H1 (cell line): ENCODE data around the gene GPR21. TPM values are rescaled to one million over a fixed set of nuclear protein-coding genes. Genes with fewer than 3 reads are reported as not detected.

Experiments
- CTCF ChIA-PET: fragments of 300-600 bp; sonication (Branson Sonifier 250); formaldehyde crosslinking; loops from one replicate; lab custom pipeline; 2021; ENCODE audit not compliant: partially characterized antibody; lab: Charles Lee
- POLR2A ChIA-PET: fragments of 300-600 bp; sonication (Branson Sonifier 250); formaldehyde crosslinking; loops from one replicate; lab custom pipeline; 2021; ENCODE audit warnings: inconsistent platforms; ENCODE audit not compliant: partially characterized antibody; lab: Charles Lee
- DNase-seq, 2 experiments: peaks; one replicate each; pipeline versions ENCODE4 v3.0.0 to v3.0.0-alpha.2; 2010 to 2022; ENCODE audit warnings: low spot score in 2 of 2, low read depth in 1 of 2, mixed read lengths in 1 of 2
- FAIRE-seq: peaks from 2 replicates; lab custom pipeline; 2011; peaks lifted over from hg19 to GRCh38; lab: Jason Lieb, UNC
- H2AFZ ChIP-seq: 2 replicates; pipeline ENCODE4 v1.8.1; 2012; ENCODE audit warnings: low read length, inconsistent platforms
- H2AK5ac ChIP-seq: 2 replicates; pipeline ENCODE4 v1.6.1; 2013; ENCODE audit warnings: low read depth, low read length
- H2BK120ac ChIP-seq: replicated peaks from 2 replicates; pipeline ENCODE3; 2013; ENCODE audit warnings: low read depth, low read length, inconsistent platforms
- H2BK12ac ChIP-seq: 2 replicates; pipeline ENCODE4 v1.6.1; 2013; ENCODE audit warnings: low read depth, low read length
- H2BK15ac ChIP-seq: 2 replicates; pipeline ENCODE4 v1.6.1; 2013; ENCODE audit warnings: low read length
- H2BK20ac ChIP-seq: 2 replicates; pipeline ENCODE4 v1.6.1; 2013; ENCODE audit warnings: low read length
- H2BK5ac ChIP-seq: 2 replicates; pipeline ENCODE4 v1.6.1; 2013; ENCODE audit warnings: low read depth, low read length
- H3K14ac ChIP-seq: 2 replicates; pipeline ENCODE4 v1.6.1; 2013; ENCODE audit warnings: inconsistent platforms; ENCODE audit not compliant: insufficient read length
- H3K18ac ChIP-seq: 2 replicates; pipeline ENCODE4 v1.6.1; 2013; ENCODE audit warnings: low read length; ENCODE audit errors: extremely low read depth
- H3K23ac ChIP-seq: 2 replicates; pipeline ENCODE4 v1.6.1; 2013; ENCODE audit warnings: inconsistent platforms; ENCODE audit not compliant: insufficient read length
- H3K23me2 ChIP-seq: 2 replicates; pipeline ENCODE4 v1.6.1; 2013; ENCODE audit warnings: low read depth, low read length
- H3K27ac ChIP-seq: 2 replicates; pipeline ENCODE4 v1.6.1; 2011; ENCODE audit warnings: low read depth, low read length, inconsistent platforms
- H3K27me3 ChIP-seq, 4 experiments: replicated peaks in 1 of 4; 1 replicate in 1 of 4; 2 replicates in 3 of 4; pipeline versions ENCODE4 v1.6.1 to v1.8.1; 2011 to 2013; ENCODE audit warnings: low read length in 3 of 4, mild to moderate bottlenecking in 3 of 4, inconsistent platforms in 2 of 4, mixed read lengths in 2 of 4, moderate library complexity in 1 of 4; ENCODE audit not compliant: control insufficient read depth in 3 of 4, insufficient read depth in 3 of 4; ENCODE audit errors: extremely low read depth in 1 of 4
- H3K36me3 ChIP-seq, 4 experiments: 2 replicates each; pipeline versions ENCODE4 v1.6.1 to v1.8.1; 2011 to 2013; ENCODE audit warnings: mild to moderate bottlenecking in 4 of 4, low read length in 3 of 4, moderate library complexity in 2 of 4, control low read depth in 1 of 4, inconsistent platforms in 1 of 4; ENCODE audit not compliant: insufficient read depth in 4 of 4, control insufficient read depth in 2 of 4
- H3K4ac ChIP-seq: replicated peaks from 2 replicates; pipeline ENCODE3; 2013; ENCODE audit warnings: low read length, low read depth, mixed read lengths, inconsistent platforms; ENCODE audit not compliant: insufficient read length
- H3K4me1 ChIP-seq, 4 experiments: replicated peaks in 1 of 4; 1 replicate in 1 of 4; 2 replicates in 3 of 4; pipeline versions ENCODE4 v1.6.1 to v1.8.1; 2011 to 2013; ENCODE audit warnings: low read length in 3 of 4, inconsistent platforms in 2 of 4, mixed read lengths in 1 of 4; ENCODE audit not compliant: insufficient read depth in 4 of 4, control insufficient read depth in 3 of 4
- H3K4me2 ChIP-seq, 2 experiments: 2 replicates each; pipeline versions ENCODE4 v1.6.1 to v1.8.1; 2011 to 2013; ENCODE audit warnings: low read depth in 2 of 2, low read length in 2 of 2, control low read depth in 1 of 2, inconsistent platforms in 1 of 2, mild to moderate bottlenecking in 1 of 2; ENCODE audit not compliant: insufficient read depth in 1 of 2
- H3K4me3 ChIP-seq, 4 experiments: fragments of 200-600, 300-600 bp in 1 of 4; sonication (generic), shearing (Covaris generic), sonication (Bioruptor Twin) in 1 of 4; 2 replicates each; pipeline versions ENCODE4 v1.5.1 to v1.8.1; 2011 to 2016; ENCODE audit warnings: low read length in 4 of 4, low read depth in 3 of 4, control low read depth in 2 of 4, inconsistent platforms in 2 of 4, mild to moderate bottlenecking in 2 of 4, mixed read lengths in 1 of 4, moderate library complexity in 1 of 4; ENCODE audit not compliant: insufficient read depth in 2 of 4; ENCODE audit errors: extremely low read depth in 1 of 4
- H3K56ac ChIP-seq: replicated peaks from 2 replicates; pipeline ENCODE3; 2013; ENCODE audit warnings: low read depth, mild to moderate bottlenecking, mixed read lengths, low read length, inconsistent platforms; ENCODE audit not compliant: insufficient read length
- H3K79me1 ChIP-seq: 2 replicates; pipeline ENCODE4 v1.6.1; 2013; ENCODE audit warnings: low read depth, low read length, control low read depth
- H3K79me2 ChIP-seq, 2 experiments: 2 replicates each; pipeline versions ENCODE4 v1.6.1 to v1.8.1; 2012 to 2013; ENCODE audit warnings: low read length in 2 of 2, mild to moderate bottlenecking in 2 of 2, inconsistent platforms in 1 of 2; ENCODE audit not compliant: insufficient read depth in 2 of 2, control insufficient read depth in 1 of 2
- H3K9ac ChIP-seq, 4 experiments: replicated peaks in 1 of 4; 1 replicate in 1 of 4; 2 replicates in 3 of 4; pipeline versions ENCODE4 v1.6.1 to v1.8.1; 2011 to 2013; ENCODE audit warnings: low read depth in 3 of 4, low read length in 3 of 4, control low read depth in 2 of 4, mild to moderate bottlenecking in 2 of 4, moderate library complexity in 2 of 4, inconsistent platforms in 1 of 4; ENCODE audit errors: extremely low read depth in 1 of 4
- H3K9me3 ChIP-seq, 2 experiments: 2 replicates each; pipeline versions ENCODE4 v1.6.1 to v1.8.1; 2012 to 2013; ENCODE audit warnings: mild to moderate bottlenecking in 2 of 2, moderate library complexity in 2 of 2, control low read depth in 1 of 2, inconsistent platforms in 1 of 2, low read depth in 1 of 2, low read length in 1 of 2, mixed read lengths in 1 of 2; ENCODE audit not compliant: insufficient read depth in 2 of 2
- H4K20me1 ChIP-seq, 2 experiments: replicated peaks in 1 of 2; 2 replicates each; pipeline versions ENCODE3 to v1.8.1; 2011 to 2013; ENCODE audit warnings: inconsistent platforms in 2 of 2, low read length in 2 of 2, mild to moderate bottlenecking in 1 of 2; ENCODE audit not compliant: insufficient read depth in 2 of 2, control insufficient read depth in 1 of 2
- H4K5ac ChIP-seq: 2 replicates; pipeline ENCODE4 v1.6.1; 2013; ENCODE audit warnings: low read length, low read depth, mixed read lengths, inconsistent platforms; ENCODE audit not compliant: insufficient read length
- H4K8ac ChIP-seq: 2 replicates; pipeline ENCODE4 v1.8.0; 2013; ENCODE audit warnings: mild to moderate bottlenecking, moderate library complexity, low read length, inconsistent platforms; ENCODE audit not compliant: insufficient read depth; ENCODE audit errors: extremely low read depth
- H4K91ac ChIP-seq: replicated peaks from 2 replicates; pipeline ENCODE3; 2013; ENCODE audit warnings: low read length, mixed read lengths, inconsistent platforms; ENCODE audit not compliant: insufficient read length
- BACH1 ChIP-seq: IDR thresholded peaks from 2 replicates; pipeline ENCODE4 v1.6.1; 2012; ENCODE audit warnings: low read length, improper control_type of control experiment
- BCL11A ChIP-seq, 2 experiments: IDR thresholded peaks; one replicate each; pipeline ENCODE4 v1.6.1; 2011; ENCODE audit warnings: low read depth in 2 of 2, low read length in 2 of 2, mild to moderate bottlenecking in 2 of 2
- CBX5 ChIP-seq: fragments of 300-800, 300-1000 bp; sonication (generic); IDR thresholded peaks from 2 replicates; pipeline ENCODE4 v1.7.1; 2016; ENCODE audit warnings: antibody characterized with exemption, low read length, low read depth
- HDAC2 ChIP-seq, 2 experiments: fragments of 300-600 bp in 1 of 2; sonication (generic) in 1 of 2; IDR thresholded peaks; 2 replicates each; pipeline ENCODE4 v1.6.1; 2011 to 2012; ENCODE audit warnings: low read depth in 2 of 2, low read length in 2 of 2, mild to moderate bottlenecking in 2 of 2, moderate library complexity in 2 of 2, borderline replicate concordance in 1 of 2, inconsistent platforms in 1 of 2
- JUN ChIP-seq: IDR thresholded peaks from 2 replicates; pipeline ENCODE4 v1.6.1; 2011; ENCODE audit warnings: low read depth, mild to moderate bottlenecking, improper control_type of control experiment, low read length
- KDM4A ChIP-seq: IDR thresholded peaks from one replicate; pipeline ENCODE4 v1.7.1; 2012; ENCODE audit warnings: low read depth, mild to moderate bottlenecking, moderate library complexity, low read length, inconsistent platforms; ENCODE audit not compliant: severe bottlenecking
- PHF8 ChIP-seq: fragments of 200-600 bp; sonication (generic); conservative IDR thresholded peaks from 2 replicates; pipeline ENCODE4 v1.7.1; 2012; ENCODE audit warnings: low read depth, mild to moderate bottlenecking, inconsistent platforms, low read length, moderate library complexity
- RBBP5 ChIP-seq: IDR thresholded peaks from 2 replicates; pipeline ENCODE4 v1.7.1; 2012; ENCODE audit warnings: low read depth, mild to moderate bottlenecking, inconsistent platforms, low read length, moderate library complexity, borderline replicate concordance
- SAP30 ChIP-seq: fragments of 300-600 bp; sonication (generic); IDR thresholded peaks from 2 replicates; pipeline ENCODE4 v1.7.1; 2012; ENCODE audit warnings: low read length, moderate library complexity, mild to moderate bottlenecking, inconsistent platforms; ENCODE audit not compliant: insufficient read depth, insufficient replicate concordance
- SP1 ChIP-seq: IDR thresholded peaks from 2 replicates; pipeline ENCODE4 v1.6.1; 2011; ENCODE audit warnings: low read depth, low read length
- SUZ12 ChIP-seq: fragments of 200-600 bp; sonication (generic); IDR thresholded peaks from 2 replicates; pipeline ENCODE4 v1.6.1; 2012; ENCODE audit warnings: mild to moderate bottlenecking, inconsistent platforms, low read length, moderate library complexity, mixed read lengths
- TAF1 ChIP-seq: IDR thresholded peaks from 2 replicates; pipeline ENCODE4 v1.6.1; 2011; ENCODE audit warnings: mild to moderate bottlenecking, low read depth, low read length
- TAF7 ChIP-seq: optimal IDR thresholded peaks from 2 replicates; pipeline ENCODE3; 2011; ENCODE audit warnings: low read depth, mild to moderate bottlenecking, inconsistent platforms, low read length, moderate library complexity, borderline replicate concordance
- TCF12 ChIP-seq: IDR thresholded peaks from 2 replicates; pipeline ENCODE4 v1.6.1; 2011; ENCODE audit warnings: low read depth, mild to moderate bottlenecking, low read length
- whole genome bisulfite sequencing, 2 experiments: shearing (Covaris generic) in 1 of 2; methylation state at CpG; one replicate each; pipeline versions ENCODE4 v1.1.6 to v1.1.7; 2013 to 2015; ENCODE audit warnings: low lambda C conversion rate in 2 of 2, mixed read lengths in 2 of 2, inconsistent platforms in 1 of 2, low coverage in 1 of 2, missing lambda C conversion rate in 1 of 2; ENCODE audit not compliant: insufficient replicate concordance in 2 of 2, insufficient coverage in 1 of 2, insufficient read length in 1 of 2; ENCODE audit errors: extremely low coverage in 1 of 2, missing lambda C conversion rate in 1 of 2; 5-methylcytosine and 5-hydroxymethylcytosine counted together
- polyA plus RNA-seq, 7 experiments: library from polyadenylated mRNA; depleted of rRNA in 3 of 7; stranded (reverse) in 5 of 7; unstranded in 2 of 7; fragments of >200 nt in 5 of 7; fragments of 200-250 nt in 2 of 7; gene quantifications; 1 replicate in 5 of 7; 2 replicates in 1 of 7; 4 replicates in 1 of 7; pipeline versions ENCODE4 v1.2.1 to v1.2.3, GENCODE V29; 2011 to 2013; ENCODE audit warnings: missing spikeins in 2 of 7, mixed read lengths in 2 of 7
- total RNA-seq: library from RNA; stranded (reverse); fragmentation: NEBNext Ultra II Directional; extraction: Animal tissue kit (Norgen Biotek cat#: 25700); gene quantifications from 2 replicates; pipeline ENCODE4 v1.2.1, GENCODE V29; 2021

The GPR21 gene
- total and polyA plus RNA-seq, 2 of the 8 experiments (the other 6 are each of a cell fraction or from before 2014, with no cell fraction given), result 0.58 to 0.71 TPM

- Histone ChIP-seq H3K27ac (no peak overlapping the region), H2AK5ac (no peak overlapping the region), H2BK12ac (no peak overlapping the region), H3K4me3 (no peak overlapping the region), H4K8ac (no peak overlapping the region), H3K4me2 (no peak overlapping the region), H3K36me3 (peaks cover 0 to 14% (median 4%) of the 10 kb centered on the region in 4 experiments; a peak in 3 of 8 replicates), H3K4me1 (peaks cover 0 to under 1% (median 0%) of the 10 kb centered on the region in 4 experiments; a peak in 1 of 7 replicates), H3K4ac (no peak overlapping the region), H3K18ac (no peak overlapping the region), H4K20me1 (no peaks in the 10 kb centered on the region), H2BK15ac (no peak overlapping the region), H3K56ac (no peak overlapping the region), H3K27me3 (no peaks in the 10 kb centered on the region), H3K9ac (no peak overlapping the region), H3K23me2 (no peaks in the 10 kb centered on the region), H3K79me2 (no peaks in the 10 kb centered on the region), H3K23ac (no peak overlapping the region), H4K5ac (no peak overlapping the region), H3K14ac (no peak overlapping the region), H4K91ac (no peak overlapping the region), H2BK20ac (no peak overlapping the region), H2BK5ac (no peak overlapping the region), H3K79me1 (no peaks in the 10 kb centered on the region), H3K9me3 (no peaks in the 10 kb centered on the region; a peak in 1 of 4 replicates), H2AFZ (no peak overlapping the region), H2BK120ac (no peak overlapping the region)
- DNase-seq (no peak), FAIRE-seq (no peak)
- POLR2A ChIA-PET, result interaction anchor here (1.4 kb wide), 1 partner anchor 18 kb away, joined by 3 read pairs; no protein-coding TSS in a partner anchor
- CTCF ChIA-PET, result interaction anchor here (0.9 kb wide), 1 partner anchor 12 kb away, joined by 4 read pairs; no protein-coding TSS in a partner anchor
- WGBS, 2 experiments, result 67% methylated on average over 2 of the region's 2 CpGs; no CpG with 5 or more reads in 1 of the 2 experiments
- TF ChIP-seq SP1 (no peak), BCL11A (IDR thresholded peaks at IDR 0.05; ENCODE audit: low read depth in 2 of 2, low read length in 2 of 2) (no peak), PHF8 (no peak), TAF1 (no peak), KDM4A (no peak), TAF7 (no peak), SUZ12 (no peak), CBX5 (no peak), JUN (no peak), HDAC2 (IDR thresholded peaks at IDR 0.05; ENCODE audit: borderline replicate concordance in 1 of 2, low read depth in 2 of 2, low read length in 2 of 2) (no peak), RBBP5 (no peak), TCF12 (no peak), BACH1 (no peak), SAP30 (no peak)
Observed at GRCh38 chr9:123053711-123054110, 20.2 kb downstream of the GPR21 start.
